IMR-90 (cell line): ENCODE measurements around the gene SNED1.

Experiments used
- BHLHE40 ChIP-seq: fragments of 150-350 bp; IDR thresholded peaks from 2 replicates; pipeline ENCODE4 v1.6.1; 2016; ENCODE audit warnings: mild to moderate bottlenecking, low read depth, low read length
- CEBPB ChIP-seq: IDR thresholded peaks from 2 replicates; pipeline ENCODE4 v1.6.1; 2012; ENCODE audit warnings: low read depth, low read length, improper control_type of control experiment
- CTCF ChIP-seq: conservative IDR thresholded peaks from 2 replicates; pipeline ENCODE4 v1.5.1; 2012; ENCODE audit warnings: mild to moderate bottlenecking, low read depth, low read length, improper control_type of control experiment
- ELK1 ChIP-seq: fragments of 150-350 bp; IDR thresholded peaks from 2 replicates; pipeline ENCODE4 v1.6.1; 2016; ENCODE audit warnings: low read depth, mild to moderate bottlenecking, low read length, moderate library complexity, borderline replicate concordance
- FOS ChIP-seq: fragments of 150-350 bp; IDR thresholded peaks from 2 replicates; pipeline ENCODE4 v1.6.1; 2016; ENCODE audit warnings: low read depth, low read length
- MXI1 ChIP-seq: IDR thresholded peaks from 2 replicates; pipeline ENCODE4 v1.6.1; 2012; ENCODE audit warnings: low read depth, mild to moderate bottlenecking, low read length, moderate library complexity, borderline replicate concordance
- NFE2L2 ChIP-seq: fragments of 150-350 bp; IDR thresholded peaks from 2 replicates; pipeline ENCODE4 v1.6.1; 2016; ENCODE audit warnings: low read depth, mild to moderate bottlenecking, low read length
- POLR2A ChIP-seq: IDR thresholded peaks from 2 replicates; pipeline ENCODE4 v1.6.1; 2012; ENCODE audit warnings: mild to moderate bottlenecking, low read depth, low read length
- RAD21 ChIP-seq: IDR thresholded peaks from 2 replicates; pipeline ENCODE4 v1.6.1; 2012; ENCODE audit warnings: low read length, improper control_type of control experiment
- RFX5 ChIP-seq: IDR thresholded peaks from 2 replicates; pipeline ENCODE4 v1.8.0; 2012; ENCODE audit warnings: low read depth, mild to moderate bottlenecking, low read length, moderate library complexity
- SMC3 ChIP-seq: fragments of 150-350 bp; IDR thresholded peaks from 2 replicates; pipeline ENCODE4 v1.6.1; 2016; ENCODE audit warnings: low read depth, mild to moderate bottlenecking, antibody characterized with exemption, low read length, moderate library complexity

- no peak for TF ChIP-seq CTCF
- TF ChIP-seq RAD21, result no peak
- no peak for TF ChIP-seq CEBPB
- TF ChIP-seq MXI1, result no peak
- no peak for TF ChIP-seq RFX5
- no peak for TF ChIP-seq POLR2A
- no peak for TF ChIP-seq ELK1
- TF ChIP-seq FOS, result no peak
- TF ChIP-seq NFE2L2, result no peak
- TF ChIP-seq SMC3, result no peak
- TF ChIP-seq BHLHE40, result no peak
Observed at GRCh38 chr2:241136661-241137260, 138.3 kb downstream of the SNED1 start.
